Smooth muscle cell (in vitro differentiated cells): ENCODE results near the gene AP1B1. TPM values are rescaled to one million over a fixed set of nuclear protein-coding genes. Genes with fewer than 3 reads are reported as not detected.

ENCODE experiments used
- DNase-seq: peaks from one replicate; lab custom pipeline; 2025; ENCODE audit not compliant: unreplicated experiment; lab: John Stamatoyannopoulos, UW
- H2AFZ ChIP-seq: fragments of 200-600 bp; sonication (generic); 2 replicates; pipeline ENCODE4 v1.6.0; 2016; ENCODE audit warnings: antibody characterized with exemption, low read depth, mild to moderate bottlenecking
- H3F3A ChIP-seq: fragments of 200-600 bp; sonication (generic); 2 replicates; pipeline ENCODE4 v1.6.0; 2017; ENCODE audit warnings: antibody characterized with exemption, low read depth
- H3K27ac ChIP-seq: fragments of 200-600 bp; sonication (generic); 2 replicates; pipeline ENCODE4 v1.5.1; 2016; ENCODE audit warnings: low read depth, mild to moderate bottlenecking
- H3K27me3 ChIP-seq: fragments of 200-600 bp; sonication (generic); 2 replicates; pipeline ENCODE4 v1.6.1; 2016; ENCODE audit warnings: low read depth, mild to moderate bottlenecking
- H3K36me3 ChIP-seq: fragments of 200-600 bp; sonication (generic); 2 replicates; pipeline ENCODE4 v1.5.1; 2016; ENCODE audit warnings: low read depth
- H3K4me1 ChIP-seq: fragments of 200-600 bp; sonication (generic); 2 replicates; pipeline ENCODE4 v1.5.1; 2016; ENCODE audit warnings: low read depth
- H3K4me2 ChIP-seq: fragments of 200-600 bp; sonication (generic); 2 replicates; pipeline ENCODE4 v1.6.0; 2016; ENCODE audit warnings: mild to moderate bottlenecking
- H3K4me3 ChIP-seq: fragments of 200-600 bp; sonication (generic); 2 replicates; pipeline ENCODE4 v1.5.1; 2016; ENCODE audit warnings: mild to moderate bottlenecking
- H3K79me2 ChIP-seq: fragments of 200-600 bp; sonication (generic); 2 replicates; pipeline ENCODE4 v1.6.0; 2016; ENCODE audit warnings: low read depth, mild to moderate bottlenecking
- H3K9ac ChIP-seq: fragments of 200-600 bp; sonication (generic); 2 replicates; pipeline ENCODE4 v1.6.0; 2016; ENCODE audit warnings: low read depth
- H3K9me3 ChIP-seq: fragments of 200-600 bp; sonication (generic); replicated peaks from 2 replicates; pipeline ENCODE4 v1.5.1; 2016; ENCODE audit warnings: low read depth
- H4K20me1 ChIP-seq: fragments of 200-600 bp; sonication (generic); 2 replicates; pipeline ENCODE4 v1.6.0; 2016; ENCODE audit warnings: low read depth
- CTCF ChIP-seq: fragments of 200-600 bp; sonication (generic); IDR thresholded peaks from 2 replicates; pipeline ENCODE4 v1.5.1; 2017; ENCODE audit warnings: borderline replicate concordance, mild to moderate bottlenecking, antibody characterized with exemption; ENCODE audit not compliant: insufficient read depth, poor library complexity, severe bottlenecking
- WGBS: methylation state at CpG from one replicate; pipeline ENCODE4 v1.1.7; 2016; ENCODE audit warnings: low lambda C conversion rate; 5-methylcytosine and 5-hydroxymethylcytosine counted together
- polyA plus RNA-seq: library from polyadenylated mRNA; unstranded; fragments of >200 nt; fragmentation: Nextera tagmentation; extraction: Ambion mirVana; gene quantifications from 2 replicates; pipeline ENCODE4 v1.2.1, GENCODE V29; 2016
- total RNA-seq: library from RNA; depleted of rRNA; stranded (reverse); fragments of >200 nt; gene quantifications from 2 replicates; pipeline ENCODE4 v1.2.3, GENCODE V29; 2014

Gene AP1B1
- total and polyA plus RNA-seq, 2 experiments from 2014 or later = 30.3 to 38.5 TPM

- no peak overlapping the region for H3K4me2 ChIP-seq
- H3K79me2 ChIP-seq = peaks cover 45% of the 10 kb centered on the region
- H3K9me3 ChIP-seq = no peaks in the 10 kb centered on the region
- H3F3A ChIP-seq = no peaks in the 10 kb centered on the region
- no peak for DNase-seq
- no peaks in the 10 kb centered on the region for H3K27me3 ChIP-seq
- H3K9ac ChIP-seq = no peak overlapping the region
- H3K4me3 ChIP-seq = no peak overlapping the region
- no peak overlapping the region for H2AFZ ChIP-seq
- H3K27ac ChIP-seq = no peak overlapping the region
- 88% methylated on average over 6 of the region's 6 CpGs for WGBS
- TF ChIP-seq CTCF = no peak
- H4K20me1 ChIP-seq = peaks cover 35% of the 10 kb centered on the region
- peaks cover 4% of the 10 kb centered on the region for H3K4me1 ChIP-seq
- H3K36me3 ChIP-seq = no peaks in the 10 kb centered on the region
These were observed 5.6 kb downstream of the AP1B1 start for GRCh38 chr22:29382580-29383302.

- peaks cover 26% of the 10 kb centered on the region for H3K79me2 ChIP-seq
- no peak overlapping the region for H3K4me3 ChIP-seq
- TF ChIP-seq CTCF = no peak
- no peaks in the 10 kb centered on the region for H3K36me3 ChIP-seq
- H3K9me3 ChIP-seq = no peaks in the 10 kb centered on the region
- H3K27me3 ChIP-seq = no peaks in the 10 kb centered on the region
- H3K4me2 ChIP-seq = no peak overlapping the region
- no peaks in the 10 kb centered on the region for H3F3A ChIP-seq
- no peaks in the 10 kb centered on the region for H3K4me1 ChIP-seq
- H3K27ac ChIP-seq = no peak overlapping the region
- DNase-seq = no peak
- H2AFZ ChIP-seq = no peak overlapping the region
- H4K20me1 ChIP-seq = peaks cover 35% of the 10 kb centered on the region
- no peak overlapping the region for H3K9ac ChIP-seq
- WGBS = 82% methylated on average over 6 of the region's 6 CpGs
These were observed 7.5 kb downstream of the AP1B1 start for GRCh38 chr22:29380856-29381255.

GRCh38 chr22:29380032-29380781 is 8.2 kb downstream of the AP1B1 start:
- WGBS = 86% methylated on average over 6 of the region's 6 CpGs
- H3K4me1 ChIP-seq = no peaks in the 10 kb centered on the region
- peaks cover 20% of the 10 kb centered on the region for H3K79me2 ChIP-seq
- H3K36me3 ChIP-seq = no peaks in the 10 kb centered on the region
- H3K9me3 ChIP-seq = no peaks in the 10 kb centered on the region
- no peaks in the 10 kb centered on the region for H3F3A ChIP-seq
- no peak overlapping the region for H3K9ac ChIP-seq
- no peak for TF ChIP-seq CTCF
- no peak overlapping the region for H3K4me3 ChIP-seq
- H4K20me1 ChIP-seq = peaks cover 32% of the 10 kb centered on the region
- DNase-seq = no peak
- no peak overlapping the region for H3K4me2 ChIP-seq
- no peak overlapping the region for H2AFZ ChIP-seq
- no peak overlapping the region for H3K27ac ChIP-seq
- no peaks in the 10 kb centered on the region for H3K27me3 ChIP-seq

- H3K79me2 ChIP-seq = peaks cover 21% of the 10 kb centered on the region
- no peak overlapping the region for H3K4me3 ChIP-seq
- no peaks in the 10 kb centered on the region for H3K9me3 ChIP-seq
- H3F3A ChIP-seq = no peaks in the 10 kb centered on the region
- no peaks in the 10 kb centered on the region for H3K4me1 ChIP-seq
- peaks cover 30% of the 10 kb centered on the region for H4K20me1 ChIP-seq
- WGBS = 94% methylated on average over 7 of the region's 7 CpGs
- no peak overlapping the region for H3K27ac ChIP-seq
- no peak overlapping the region for H3K9ac ChIP-seq
- H3K27me3 ChIP-seq = no peaks in the 10 kb centered on the region
- H2AFZ ChIP-seq = no peak overlapping the region
- H3K4me2 ChIP-seq = no peak overlapping the region
- no peaks in the 10 kb centered on the region for H3K36me3 ChIP-seq
- no peak for DNase-seq
- TF ChIP-seq CTCF = no peak
These were observed 9.1 kb downstream of the AP1B1 start for GRCh38 chr22:29379258-29379657.
